ENCODE data around the gene DZIP3. TPM values are rescaled to one million over a fixed set of nuclear protein-coding genes. Genes with fewer than 3 reads are reported as not detected.

Gene DZIP3
- total and polyA plus RNA-seq, 2 of the 8 experiments (the other 6 are each of a cell fraction or from before 2014, with no cell fraction given), result 10.4 to 24.3 TPM

- TF ChIP-seq CHD7 (IDR thresholded peaks at IDR 0.05; ENCODE audit: insufficient replicate concordance, low read length) (no peak), POLR2A (IDR thresholded peaks at IDR 0.05; ENCODE audit: control extremely low read depth in 1 of 2, low read depth in 2 of 2, low read length in 2 of 2) (no peak), HDAC2 (IDR thresholded peaks at IDR 0.05; ENCODE audit: borderline replicate concordance in 1 of 2, low read depth in 2 of 2, low read length in 2 of 2) (no peak), SIX5 (IDR thresholded peaks at IDR 0.05; ENCODE audit: low read depth, low read length) (no peak), JUN (IDR thresholded peaks at IDR 0.05; ENCODE audit: low read depth, low read length) (no peak)
Observed at GRCh38 chr3:108578064-108578463, 11.5 kb upstream of the DZIP3 start (continued).

All from H1 (cell line).